ENCODE data around the gene MMP10.
A peak's percentile ranks its signal among the peaks of the same experiment; 100 is the strongest.

Gene MMP10

DNA sequence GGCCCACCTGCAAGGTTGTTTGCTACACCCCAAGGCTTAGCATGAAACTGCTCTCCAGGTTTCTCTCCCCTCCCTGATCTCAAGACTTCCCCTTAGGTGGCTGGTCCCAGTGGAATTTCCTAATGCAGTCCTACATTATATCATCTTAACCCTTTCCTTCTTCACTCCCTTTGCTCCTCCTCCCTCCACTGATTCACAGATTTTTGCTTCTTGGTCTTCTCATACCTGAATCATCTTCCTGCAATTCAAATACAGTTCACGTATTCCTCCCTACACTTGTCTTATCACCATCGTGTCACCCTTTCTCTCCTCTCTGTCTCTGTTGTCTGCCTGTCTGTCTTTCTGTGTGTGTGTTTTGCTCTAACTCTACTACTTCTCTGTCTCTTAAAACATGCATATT, 17.0 kb downstream of the MMP10 start:
- TF ChIP-seq TAF1 (IDR thresholded peaks at IDR 0.05; ENCODE audit: borderline replicate concordance, insufficient read depth, low read length) (no peak), POLR2AphosphoS5 (IDR thresholded peaks at IDR 0.05; ENCODE audit: low read depth, low read length) (no peak), SIN3A (IDR thresholded peaks at IDR 0.05; ENCODE audit: borderline replicate concordance, insufficient read depth, low read length) (no peak), FOXP2 (optimal IDR thresholded peaks at IDR 0.05; ENCODE audit: borderline replicate concordance, extremely low read depth, extremely low read length, insufficient read depth) (no peak)
- TF ChIP-seq, protein P1, sequence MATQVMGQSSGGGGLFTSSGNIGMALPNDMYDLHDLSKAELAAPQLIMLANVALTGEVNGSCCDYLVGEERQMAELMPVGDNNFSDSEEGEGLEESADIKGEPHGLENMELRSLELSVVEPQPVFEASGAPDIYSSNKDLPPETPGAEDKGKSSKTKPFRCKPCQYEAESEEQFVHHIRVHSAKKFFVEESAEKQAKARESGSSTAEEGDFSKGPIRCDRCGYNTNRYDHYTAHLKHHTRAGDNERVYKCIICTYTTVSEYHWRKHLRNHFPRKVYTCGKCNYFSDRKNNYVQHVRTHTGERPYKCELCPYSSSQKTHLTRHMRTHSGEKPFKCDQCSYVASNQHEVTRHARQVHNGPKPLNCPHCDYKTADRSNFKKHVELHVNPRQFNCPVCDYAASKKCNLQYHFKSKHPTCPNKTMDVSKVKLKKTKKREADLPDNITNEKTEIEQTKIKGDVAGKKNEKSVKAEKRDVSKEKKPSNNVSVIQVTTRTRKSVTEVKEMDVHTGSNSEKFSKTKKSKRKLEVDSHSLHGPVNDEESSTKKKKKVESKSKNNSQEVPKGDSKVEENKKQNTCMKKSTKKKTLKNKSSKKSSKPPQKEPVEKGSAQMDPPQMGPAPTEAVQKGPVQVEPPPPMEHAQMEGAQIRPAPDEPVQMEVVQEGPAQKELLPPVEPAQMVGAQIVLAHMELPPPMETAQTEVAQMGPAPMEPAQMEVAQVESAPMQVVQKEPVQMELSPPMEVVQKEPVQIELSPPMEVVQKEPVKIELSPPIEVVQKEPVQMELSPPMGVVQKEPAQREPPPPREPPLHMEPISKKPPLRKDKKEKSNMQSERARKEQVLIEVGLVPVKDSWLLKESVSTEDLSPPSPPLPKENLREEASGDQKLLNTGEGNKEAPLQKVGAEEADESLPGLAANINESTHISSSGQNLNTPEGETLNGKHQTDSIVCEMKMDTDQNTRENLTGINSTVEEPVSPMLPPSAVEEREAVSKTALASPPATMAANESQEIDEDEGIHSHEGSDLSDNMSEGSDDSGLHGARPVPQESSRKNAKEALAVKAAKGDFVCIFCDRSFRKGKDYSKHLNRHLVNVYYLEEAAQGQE (IDR thresholded peaks at IDR 0.05; ENCODE audit: insufficient read depth in 1 of 2, low read depth in 2 of 2, low read length in 2 of 2): no peak

DNA sequence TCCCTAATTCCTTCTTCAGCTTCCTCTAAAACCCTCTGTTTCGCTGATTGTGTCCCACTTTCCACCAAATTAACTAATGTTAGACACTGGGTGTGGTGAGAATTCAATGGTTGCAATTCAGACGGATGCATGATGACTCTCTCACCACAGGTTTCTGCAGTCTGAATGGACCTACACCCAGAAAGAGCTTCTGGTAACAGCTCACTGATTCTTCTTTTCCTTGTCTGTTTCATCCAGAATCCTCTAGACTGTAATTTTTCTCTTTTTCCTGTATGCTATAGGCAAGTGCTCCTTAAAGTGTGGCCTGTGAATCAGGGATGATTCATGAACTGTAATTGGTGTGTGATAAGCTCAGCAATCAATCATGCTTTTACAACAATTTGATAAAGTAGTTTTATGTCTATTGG, 18.1 kb downstream of the MMP10 start:
- TF ChIP-seq TAF1 (IDR thresholded peaks at IDR 0.05; ENCODE audit: borderline replicate concordance, insufficient read depth, low read length) (no peak), SIN3A (IDR thresholded peaks at IDR 0.05; ENCODE audit: borderline replicate concordance, insufficient read depth, low read length) (no peak), FOXP2 (optimal IDR thresholded peaks at IDR 0.05; ENCODE audit: borderline replicate concordance, extremely low read depth, extremely low read length, insufficient read depth) (no peak), POLR2AphosphoS5 (IDR thresholded peaks at IDR 0.05; ENCODE audit: low read depth, low read length) (no peak)
- TF ChIP-seq, protein P1 (IDR thresholded peaks at IDR 0.05; ENCODE audit: insufficient read depth in 1 of 2, low read depth in 2 of 2, low read length in 2 of 2): no peak

DNA sequence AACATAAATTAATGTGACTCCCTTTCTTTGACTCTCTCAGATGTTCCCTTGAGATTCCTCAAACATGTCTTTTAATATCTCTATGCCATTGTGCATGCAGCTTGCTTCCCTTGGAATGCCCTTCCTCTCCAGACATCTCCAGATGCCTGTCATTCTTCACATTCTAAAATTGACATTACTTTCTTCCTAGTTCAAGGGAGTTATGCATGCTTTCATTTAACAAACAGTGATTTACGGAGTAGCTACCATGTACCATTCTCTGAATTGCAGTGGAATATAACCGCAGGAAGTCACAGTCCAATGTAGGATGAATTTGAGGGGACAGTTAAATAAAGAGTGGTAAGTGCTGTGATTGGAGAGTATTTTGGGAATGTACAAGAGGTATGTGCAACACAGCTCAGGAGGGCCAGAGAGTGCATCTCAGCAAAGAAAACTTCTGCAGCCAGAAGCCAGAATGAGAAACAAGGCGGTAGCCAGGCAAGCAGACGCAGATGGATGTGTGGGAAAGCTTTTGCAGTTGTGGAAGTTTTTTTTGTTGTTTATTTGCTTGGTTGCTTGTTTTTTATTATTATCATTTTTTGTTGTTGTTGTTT, 18.7 kb downstream of the MMP10 start:
- TF ChIP-seq FOXP2 (optimal IDR thresholded peaks at IDR 0.05; ENCODE audit: borderline replicate concordance, extremely low read depth, extremely low read length, insufficient read depth) (no peak), TAF1 (IDR thresholded peaks at IDR 0.05; ENCODE audit: borderline replicate concordance, insufficient read depth, low read length) (no peak), POLR2AphosphoS5 (IDR thresholded peaks at IDR 0.05; ENCODE audit: low read depth, low read length) (no peak), SIN3A (IDR thresholded peaks at IDR 0.05; ENCODE audit: borderline replicate concordance, insufficient read depth, low read length) (no peak)
- TF ChIP-seq, protein P1 (IDR thresholded peaks at IDR 0.05; ENCODE audit: insufficient read depth in 1 of 2, low read depth in 2 of 2, low read length in 2 of 2): no peak

DNA sequence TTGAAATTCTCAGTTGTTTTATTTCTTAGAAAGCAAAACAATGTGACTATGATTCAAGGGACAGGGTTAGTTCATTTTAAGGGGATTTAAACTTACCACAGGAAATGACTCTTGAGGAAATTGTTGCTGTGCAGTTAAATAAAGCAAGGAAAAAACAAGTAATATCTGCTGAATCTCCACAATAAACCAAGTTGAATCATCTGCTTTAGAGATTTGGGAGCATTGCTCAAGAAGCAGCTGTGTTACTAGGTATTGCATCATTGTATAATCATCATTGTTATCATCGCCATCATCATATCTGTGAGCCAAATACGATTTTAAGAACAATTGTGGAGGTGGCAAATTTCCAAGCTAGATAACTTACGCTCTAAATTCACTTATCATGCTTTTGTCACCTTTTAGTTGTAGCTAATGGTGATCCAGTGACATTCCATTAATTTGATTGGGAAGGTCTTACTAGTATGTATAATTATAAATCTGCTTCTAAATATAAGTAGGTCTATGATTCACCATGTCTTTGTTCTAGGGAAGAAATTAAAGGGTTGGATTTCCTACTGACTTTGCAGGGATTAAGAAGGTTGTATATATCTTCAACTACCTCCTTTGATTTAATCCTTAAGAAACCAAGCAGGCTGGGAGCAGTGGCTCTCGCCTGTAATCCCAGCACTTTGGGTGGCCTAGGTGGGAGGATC, 19.9 kb downstream of the MMP10 start:
- TF ChIP-seq POLR2AphosphoS5 (IDR thresholded peaks at IDR 0.05; ENCODE audit: low read depth, low read length): peak; percentile 29; the same call in 1 of the 2 replicates
- TF ChIP-seq TAF1 (IDR thresholded peaks at IDR 0.05; ENCODE audit: borderline replicate concordance, insufficient read depth, low read length): no peak
- no peak for TF ChIP-seq SIN3A (IDR thresholded peaks at IDR 0.05; ENCODE audit: borderline replicate concordance, insufficient read depth, low read length)
- TF ChIP-seq FOXP2 (optimal IDR thresholded peaks at IDR 0.05; ENCODE audit: borderline replicate concordance, extremely low read depth, extremely low read length, insufficient read depth): no peak
- TF ChIP-seq, protein P1 (IDR thresholded peaks at IDR 0.05; ENCODE audit: insufficient read depth in 1 of 2, low read depth in 2 of 2, low read length in 2 of 2): no peak

Measured in PFSK-1 (cell line).